ENCODE results near the gene SNN.

DNA sequence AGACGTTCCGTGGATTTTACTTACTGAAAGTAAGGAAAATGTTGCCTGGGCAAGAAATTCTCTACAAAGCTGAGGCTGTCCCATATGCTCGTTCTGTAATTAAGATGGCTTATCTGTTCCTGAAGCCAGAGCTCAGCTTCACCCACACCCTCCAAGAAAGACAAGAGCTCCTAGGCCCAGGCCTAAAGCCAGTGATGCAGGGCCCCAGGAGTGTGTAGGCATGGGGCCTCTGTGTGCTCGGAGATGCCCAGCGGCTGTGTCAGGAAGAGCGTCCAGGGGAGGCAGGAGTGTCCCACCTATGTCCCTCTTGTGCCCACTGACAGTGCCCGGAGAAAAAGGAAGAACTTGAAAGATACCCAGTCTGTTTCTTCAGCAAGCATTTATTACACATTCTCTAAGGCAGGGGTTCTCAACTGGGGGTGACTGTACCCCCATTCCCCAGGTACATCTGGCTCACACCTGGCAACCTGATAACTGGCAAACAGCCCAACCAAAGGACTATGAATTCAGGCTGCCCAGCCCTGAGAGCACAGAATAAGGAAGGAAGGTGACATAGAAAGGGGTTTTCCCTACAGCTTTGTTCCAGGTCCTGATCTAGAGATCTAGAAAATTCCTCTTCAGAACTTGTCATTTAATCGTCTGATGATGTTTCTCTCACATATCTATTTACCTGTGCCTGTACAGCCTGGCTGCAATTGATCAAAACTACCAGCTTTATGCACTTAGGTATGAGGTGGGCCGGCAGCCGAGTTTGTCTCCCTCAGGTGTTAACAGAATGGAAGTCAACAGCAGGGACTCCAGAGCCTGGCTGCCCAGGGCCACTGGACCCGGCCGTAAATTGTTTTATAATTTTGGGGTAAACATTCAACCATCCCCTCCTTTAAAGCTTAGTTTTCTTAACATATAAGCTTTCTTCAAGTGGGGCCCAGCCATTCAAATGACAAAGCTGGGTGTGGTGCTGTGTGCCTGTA, 12.0 kb downstream of the SNN start:
- TF ChIP-seq POLR2AphosphoS5 (IDR thresholded peaks at IDR 0.05; ENCODE audit: insufficient read depth in 1 of 2, low read depth in 1 of 2) (no peak), CTCF (IDR thresholded peaks at IDR 0.05) (no peak), POLR2A (IDR thresholded peaks at IDR 0.05) (no peak)

All from vagina (tissue), 2 donors.